NCI-H345 (cell line): Measurements from ENCODE around the gene LHX4.

Experiments used
- DNase-seq: peaks from one replicate; lab custom pipeline; 2025; lab: John Stamatoyannopoulos, UW

LHX4 gene

DNA sequence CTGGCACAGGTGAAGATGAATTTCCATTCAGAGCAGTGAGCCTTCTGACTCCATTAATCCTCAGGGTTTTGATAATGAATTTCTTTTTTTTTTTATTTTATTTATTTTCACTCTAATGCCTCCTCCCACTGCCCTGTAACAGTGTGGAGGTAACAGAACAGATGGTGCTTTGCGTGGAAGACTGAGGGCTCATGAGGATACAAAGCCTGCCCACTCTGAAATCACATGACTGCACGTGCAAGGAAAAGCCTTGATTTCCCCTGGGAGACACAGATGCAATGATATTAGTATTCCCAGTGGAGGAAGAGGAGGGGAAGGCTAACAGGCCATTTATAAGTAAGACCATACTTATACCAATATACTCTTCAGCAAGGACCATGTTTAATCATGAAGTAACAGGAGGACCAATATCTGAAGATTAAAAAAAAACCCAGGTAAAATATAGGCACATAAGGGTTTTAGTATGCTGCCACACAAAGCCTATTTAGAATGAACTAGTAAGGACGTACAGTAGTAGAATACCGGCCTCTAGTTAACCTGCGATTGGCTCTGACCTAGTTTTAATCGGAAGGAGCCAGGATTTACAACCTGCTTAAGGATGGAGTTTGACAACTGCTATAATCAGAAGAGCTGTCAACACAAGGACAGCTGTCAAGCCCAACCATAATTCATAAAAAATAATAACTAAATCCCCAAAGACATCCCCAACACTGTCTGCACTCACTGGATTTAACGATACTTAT is 69.6 kb downstream of the LHX4 start:
- DNase-seq, result no peak

DNA sequence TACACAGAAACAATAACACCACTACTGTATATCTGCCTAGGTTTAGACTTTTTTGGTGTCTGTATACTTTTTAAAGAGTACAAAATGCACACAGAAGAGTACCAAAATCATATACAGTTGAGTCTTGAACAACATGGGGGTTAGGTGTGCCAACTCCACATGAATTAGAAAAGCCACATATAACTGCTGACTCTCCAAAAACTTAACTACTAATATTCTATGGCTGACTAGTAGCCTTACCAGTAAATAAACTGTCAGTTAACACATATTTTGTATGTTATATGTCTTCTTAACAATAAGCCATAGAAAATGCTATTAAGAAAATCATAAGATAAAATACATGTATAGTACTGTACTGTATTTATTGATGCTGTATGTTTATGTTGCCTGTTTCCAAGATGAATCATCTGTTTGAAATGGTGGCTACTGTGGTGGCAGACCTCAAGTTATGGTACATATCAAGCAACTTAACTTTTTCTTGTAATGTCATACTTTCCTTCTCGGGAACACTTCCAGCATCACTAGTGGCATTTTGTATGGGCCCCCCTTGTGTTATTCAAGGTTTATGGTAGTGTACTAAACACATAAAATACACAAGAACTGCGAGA is 71.2 kb downstream of the LHX4 start:
- DNase-seq, result no peak

DNA sequence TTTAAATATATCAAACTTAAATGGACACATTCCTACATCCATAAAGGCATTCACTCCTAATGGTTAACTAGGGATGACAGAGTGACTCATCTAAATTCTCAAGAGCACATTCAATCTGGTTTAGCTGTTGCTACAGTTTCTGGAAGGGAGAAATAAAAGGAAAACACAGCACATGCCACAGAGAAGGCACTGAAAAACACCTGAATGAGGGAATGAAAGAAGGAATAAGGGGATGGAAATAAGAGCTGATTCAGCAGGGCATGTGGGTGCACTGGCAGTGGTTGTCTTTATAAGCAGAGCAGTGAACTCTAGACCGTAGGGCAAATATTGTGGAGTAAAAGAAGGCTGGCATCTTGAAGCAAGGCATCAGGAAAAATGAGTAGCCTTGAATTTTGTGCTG is 79.3 kb downstream of the LHX4 start:
- DNase-seq, result no peak

DNA sequence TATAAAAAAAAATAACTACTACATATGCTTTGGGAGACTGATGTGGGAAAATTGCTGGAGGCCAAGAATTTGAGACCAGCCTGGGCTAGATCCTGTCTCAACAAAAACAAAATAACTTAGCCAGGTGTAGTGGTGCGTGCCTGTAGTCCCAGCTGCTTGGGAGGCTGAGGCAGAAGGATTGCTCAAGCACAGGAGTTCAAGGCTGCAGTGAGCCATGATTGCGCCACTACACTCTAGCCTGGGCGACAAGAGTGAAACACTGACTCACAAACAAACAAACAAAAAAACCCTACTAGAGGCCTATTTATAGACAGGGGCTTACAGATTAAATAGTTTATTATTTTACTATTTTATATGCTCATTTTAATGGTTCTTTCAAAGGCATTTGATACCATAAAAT is 80.0 kb downstream of the LHX4 start:
- no peak for DNase-seq

DNA sequence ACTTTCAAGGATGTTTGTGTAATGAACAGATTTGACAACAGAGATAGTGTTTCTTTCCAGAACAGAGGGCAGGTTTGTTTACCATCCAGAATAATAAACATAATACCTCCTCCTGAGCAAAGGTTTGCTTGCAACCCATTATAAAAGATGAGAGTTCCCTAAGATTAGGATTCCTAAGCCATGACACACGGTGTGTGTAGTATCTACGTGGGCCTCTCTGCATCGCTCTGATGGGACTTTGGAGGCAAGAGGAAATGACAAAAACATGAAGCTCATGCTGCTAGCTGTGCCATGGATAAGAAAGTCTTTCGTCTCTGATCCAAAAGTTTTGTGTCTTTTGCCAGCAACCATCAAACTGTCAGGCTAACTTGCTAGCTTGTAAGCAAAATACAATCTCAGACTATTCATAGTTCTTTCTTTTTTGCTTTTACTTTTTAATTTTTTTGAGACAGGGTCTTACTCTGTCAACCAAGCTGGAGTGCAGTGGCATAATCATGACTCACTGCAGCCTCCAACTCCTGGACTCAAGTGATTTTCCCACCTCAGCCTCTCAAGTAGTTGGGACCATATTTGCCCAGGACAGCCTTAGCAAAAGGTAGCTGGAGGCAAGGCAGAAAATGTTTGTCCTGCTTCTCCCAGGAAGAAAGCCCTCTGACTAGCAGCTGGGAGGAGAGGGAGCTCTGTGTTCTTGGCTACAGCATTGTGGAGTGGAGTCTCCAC is 81.1 kb downstream of the LHX4 start:
- DNase-seq, result no peak

DNA sequence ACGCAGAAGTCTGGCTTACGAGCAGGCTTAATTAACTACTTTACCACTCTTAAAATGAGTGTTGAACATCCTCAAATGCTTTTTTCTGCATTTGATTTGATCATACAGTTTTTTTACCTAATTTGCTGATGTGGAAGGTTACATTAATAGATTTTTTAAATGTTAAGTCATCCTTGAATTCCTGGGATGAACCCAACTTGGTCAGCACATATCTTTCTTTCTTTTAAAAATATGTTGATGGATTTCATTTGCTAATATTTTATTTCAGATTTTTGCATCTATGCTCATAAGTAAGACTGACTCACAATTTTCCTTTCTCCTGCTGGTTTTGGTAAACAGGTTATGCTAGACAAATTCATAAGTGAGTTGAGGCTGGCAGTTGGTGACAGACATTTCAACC is 82.9 kb downstream of the LHX4 start:
- no peak for DNase-seq

DNA sequence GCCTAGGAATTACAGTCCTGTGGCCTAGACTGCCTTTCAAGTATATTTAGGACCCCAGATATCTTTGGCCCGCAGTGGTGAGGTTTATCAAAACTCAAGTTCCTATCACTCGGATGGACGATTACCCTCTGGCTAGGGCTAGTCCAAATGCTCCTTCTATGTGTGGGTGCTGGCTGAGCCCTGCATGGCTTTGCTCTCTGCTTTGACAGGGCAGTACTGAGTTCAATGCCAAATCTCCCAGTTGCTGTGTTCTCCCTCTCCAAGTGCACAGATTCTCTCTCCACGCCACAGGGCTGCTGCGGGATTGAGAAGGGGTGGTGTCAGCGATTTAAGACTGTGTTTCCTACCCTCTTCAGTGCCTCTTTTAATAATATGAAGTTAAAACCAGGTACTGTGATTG is 97.0 kb downstream of the LHX4 start:
- DNase-seq, result no peak
